T-cell (primary cell): ENCODE measurements around the gene FAM76A. TPM values are rescaled to one million over a fixed set of nuclear protein-coding genes. Genes with fewer than 3 reads are reported as not detected.

Experiments
- ATAC-seq, 4 experiments: fragments of 200-7000 bp in 3 of 4; fragments of 150-1000 bp in 1 of 4; cut with Tn5 transposase; replicated peaks in 1 of 4; 1 replicate in 3 of 4; 2 replicates in 1 of 4; pipeline ENCODE4 v1.10.0; 2021; ENCODE audit warnings: moderate library complexity in 3 of 4, mild to moderate bottlenecking in 2 of 4, moderate number of reproducible peaks in 1 of 4
- CTCF ChIA-PET, 2 donors: fragments of 300-600 bp; sonication (Branson Sonifier 250); formaldehyde crosslinking; loops; one replicate each; lab custom pipeline; 2022; ENCODE audit warnings: antibody characterized with exemption in 2 of 2; lab: Charles Lee
- POLR2A ChIA-PET, 2 donors: fragments of 300-600 bp; sonication (Branson Sonifier 250); formaldehyde crosslinking; loops; one replicate each; lab custom pipeline; 2022; ENCODE audit warnings: antibody characterized with exemption in 2 of 2; lab: Charles Lee
- DNase-seq, 35 experiments: peaks; one replicate each; pipeline versions ENCODE4 v3.0.0 to v3.0.0-alpha.2; 2013 to 2023
- H3K27ac ChIP-seq: one replicate; pipeline ENCODE4 v1.5.1; 2013; ENCODE audit warnings: low read length
- H3K27me3 ChIP-seq, 2 experiments: replicated peaks in 1 of 2; 1 replicate in 1 of 2; 2 replicates in 1 of 2; pipeline versions ENCODE4 v1.6.1 to v1.7.0; 2013; ENCODE audit warnings: low read length in 1 of 2, mixed read lengths in 1 of 2; ENCODE audit not compliant: control insufficient read depth in 2 of 2, insufficient read depth in 2 of 2; ENCODE audit errors: extremely low read depth in 1 of 2
- H3K36me3 ChIP-seq, 2 donors: 1 replicate in 1 of 2; 2 replicates in 1 of 2; pipeline versions ENCODE4 v1.6.1 to v1.7.0; 2013; ENCODE audit warnings: low read length in 1 of 2; ENCODE audit not compliant: control insufficient read depth in 2 of 2, insufficient read depth in 1 of 2; ENCODE audit errors: extremely low read depth in 1 of 2
- H3K4me1 ChIP-seq, 2 experiments: 1 replicate in 1 of 2; 2 replicates in 1 of 2; pipeline versions ENCODE4 v1.6.1 to v1.7.0; 2013; ENCODE audit warnings: low read length in 2 of 2, mixed read lengths in 1 of 2; ENCODE audit not compliant: insufficient read depth in 2 of 2, control insufficient read depth in 1 of 2; ENCODE audit errors: extremely low read depth in 1 of 2
- H3K4me3 ChIP-seq, 2 donors: 1 replicate in 1 of 2; 2 replicates in 1 of 2; pipeline versions ENCODE4 v1.5.1 to v1.7.0; 2013; ENCODE audit warnings: mild to moderate bottlenecking in 2 of 2, low read length in 1 of 2, moderate library complexity in 1 of 2; ENCODE audit not compliant: control insufficient read depth in 1 of 2; ENCODE audit errors: extremely low read depth in 1 of 2
- H3K9me3 ChIP-seq: 2 replicates; pipeline ENCODE4 v1.7.0; 2013
- H3K27ac Mint-ChIP-seq, 2 donors: one replicate each; pipeline ENCODE4 v1.8.0; 2020 to 2021; ENCODE audit warnings: mild to moderate bottlenecking in 2 of 2, mixed read lengths in 2 of 2
- H3K27me3 Mint-ChIP-seq, 2 donors: one replicate each; pipeline ENCODE4 v1.8.0; 2021 to 2022; ENCODE audit warnings: mixed read lengths in 2 of 2
- H3K36me3 Mint-ChIP-seq: one replicate; pipeline ENCODE4 v1.8.0; 2021; ENCODE audit warnings: mixed read lengths
- H3K4me1 Mint-ChIP-seq, 3 donors: one replicate each; pipeline ENCODE4 v1.8.0; 2020 to 2022; ENCODE audit warnings: mixed read lengths in 3 of 3, mild to moderate bottlenecking in 1 of 3
- H3K4me3 Mint-ChIP-seq, 3 donors: one replicate each; pipeline ENCODE4 v1.8.0; 2020 to 2022; ENCODE audit warnings: mild to moderate bottlenecking in 3 of 3, mixed read lengths in 3 of 3, moderate library complexity in 3 of 3
- H3K9me3 Mint-ChIP-seq, 3 donors: one replicate each; pipeline ENCODE4 v1.8.0; 2020 to 2022; ENCODE audit warnings: mixed read lengths in 3 of 3
- WGBS: methylation state at CpG from one replicate; pipeline ENCODE4 v1.1.5; 2013; ENCODE audit warnings: missing lambda C conversion rate; ENCODE audit not compliant: insufficient coverage; 5-methylcytosine and 5-hydroxymethylcytosine counted together
- total RNA-seq, 35 experiments: library from RNA in 6 of 35; stranded (reverse) in 6 of 35; fragments of 120-200 nt in 1 of 35; gene quantifications; one replicate each; pipeline versions ENCODE4 v1.2.1 to v1.2.4 and lab custom pipeline; 2013 to 2026

Gene FAM76A
- total RNA-seq, 5 donors from 2014 or later (not counting 1 experiment from before 2014, with no cell fraction given), result 18.1 to 23.4 (median 21.2) TPM

- CTCF ChIA-PET, result interaction anchor here in 1 of 2 donors (0.6 to 1.4 kb wide), 3 partner anchors 49 to 54 kb away, joined by 3 to 5 read pairs (median 4); partner anchors contain the start of gene STX12
- peaks cover 0 to 1% (median 1%) of the 10 kb centered on the region in 3 donors for H3K4me1 Mint-ChIP-seq
- DNase-seq (peak in 3 of 35 experiments; percentile 4 to 35 (median 8)), ATAC-seq (peak in 3 of 4 experiments; percentile 35 to 66 (median 57))
- POLR2A ChIA-PET, result interaction anchor here in 1 of 2 donors (0.5 kb wide), 1 partner anchor 48 kb away, joined by 10 read pairs; no protein-coding TSS in a partner anchor
- no peaks in the 10 kb centered on the region for H3K36me3 ChIP-seq
- peaks cover 4% of the 10 kb centered on the region for H3K36me3 Mint-ChIP-seq
- H3K9me3 ChIP-seq, result no peaks in the 10 kb centered on the region
- no peak overlapping the region for H3K27ac ChIP-seq
- WGBS, result 88% methylated on average over 3 of the region's 5 CpGs
- no peaks in the 10 kb centered on the region for H3K4me1 ChIP-seq
- H3K4me3 Mint-ChIP-seq, result no peak overlapping the region
- peaks cover 5 to 12% (median 6%) of the 10 kb centered on the region in 3 donors for H3K9me3 Mint-ChIP-seq
- H3K27me3 Mint-ChIP-seq, result peaks cover 12 to 22% of the 10 kb centered on the region in 2 donors
- H3K27me3 ChIP-seq, result peaks cover 0 to 11% of the 10 kb centered on the region in 2 experiments
- H3K4me3 ChIP-seq, result no peak overlapping the region
- no peak overlapping the region for H3K27ac Mint-ChIP-seq
Observed at GRCh38 chr1:27719286-27720251, 6.2 kb upstream of the FAM76A start.

- Histone ChIP-seq H3K4me3 (peak overlapping the region; percentile 41 to 52), H3K9me3 (no peaks in the 10 kb centered on the region), H3K27me3 (no peaks in the 10 kb centered on the region), H3K4me1 (peaks cover 4 to 17% of the 10 kb centered on the region in 2 experiments), H3K36me3 (peaks cover 0 to 8% of the 10 kb centered on the region in 2 donors), H3K27ac (peak overlapping the region; percentile 85)
- peak overlapping the region; percentile 84 to 87 (median 87) for H3K4me3 Mint-ChIP-seq
- CTCF ChIA-PET, result interaction anchor here in 1 of 2 donors (0.6 to 1.7 kb wide), 11 partner anchors 8 to 1183 kb away, joined by 3 to 20 read pairs (median 4); partner anchors contain the start of genes IFI6, MED18 and STX12
- ATAC-seq, result no peak
- no peaks in the 10 kb centered on the region for H3K9me3 Mint-ChIP-seq
- 92% methylated on average over 7 of the region's 9 CpGs for WGBS
- peak in 7 of 35 experiments; percentile 0 to 25 (median 7) for DNase-seq
- peaks cover 20 to 28% (median 24%) of the 10 kb centered on the region in 3 donors for H3K4me1 Mint-ChIP-seq
- H3K36me3 Mint-ChIP-seq, result peaks cover 13% of the 10 kb centered on the region
- H3K27ac Mint-ChIP-seq, result peak overlapping the region; percentile 95 to 96
- POLR2A ChIA-PET, result interaction anchor here (0.5 to 1.7 kb wide), 12 partner anchors 43 to 1160 kb away, joined by 3 to 25 read pairs (median 7); partner anchors contain the start of genes STX12 (in 2 of the 2), IFI6 (in 1 of the 2) and SLC9A1 (in 1 of the 2)
- H3K27me3 Mint-ChIP-seq, result no peaks in the 10 kb centered on the region
Observed at GRCh38 chr1:27724961-27725373, 794 bp upstream of the FAM76A start.

DNA sequence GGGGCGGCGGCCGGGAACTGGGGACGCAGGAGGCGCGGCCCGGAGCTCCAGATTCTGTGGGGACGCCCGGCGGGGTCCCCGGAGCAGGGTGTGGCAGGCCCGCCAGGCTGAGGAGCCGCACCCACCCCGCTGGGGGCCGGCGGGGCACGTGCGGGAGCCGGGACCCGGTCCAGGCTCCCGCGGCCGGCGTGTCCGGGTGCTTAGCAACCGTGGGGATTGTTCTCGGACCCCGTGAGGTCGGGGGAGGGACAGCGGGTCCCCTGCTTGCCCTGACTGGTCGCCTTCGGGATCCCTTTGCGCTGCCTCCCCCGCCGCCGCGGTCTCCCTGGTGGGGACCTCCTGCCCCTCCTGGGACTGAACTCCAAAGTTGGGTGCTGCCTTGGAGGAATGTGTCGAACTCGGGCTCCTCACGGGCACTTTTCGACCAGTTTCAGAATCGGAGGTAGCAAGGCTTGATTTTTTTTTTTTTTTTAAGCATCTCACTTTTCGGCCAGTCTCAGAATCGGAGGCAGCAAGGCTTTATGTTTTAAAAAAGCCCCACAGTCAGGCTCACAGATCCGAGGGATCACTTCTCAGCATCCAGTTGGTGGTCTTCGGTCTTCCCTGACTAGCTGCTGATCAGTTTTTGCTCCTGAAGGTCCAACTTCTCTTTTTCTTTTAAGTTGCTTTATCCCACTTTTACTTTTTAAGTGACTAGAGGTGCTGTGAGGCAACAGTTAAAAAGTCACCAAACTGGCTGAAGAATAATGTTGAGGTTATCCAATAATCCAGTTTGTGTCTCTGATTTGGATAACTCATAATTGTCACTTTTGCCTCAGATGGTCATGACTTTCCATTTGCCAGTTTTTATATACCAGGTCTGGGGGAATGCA is 648 bp downstream of the FAM76A start:
- no peak for ATAC-seq
- ChIA-PET CTCF (interaction anchor here (0.5 to 1.7 kb wide), 7 partner anchors 47 to 520 kb away, joined by 3 to 20 read pairs (median 7); partner anchors contain the start of genes IFI6 (in 1 of the 2) and STX12 (in 1 of the 2)), POLR2A (interaction anchor here (0.5 to 1.7 kb wide), 7 partner anchors 46 to 520 kb away, joined by 3 to 25 read pairs (median 6); partner anchors contain the start of genes STX12 (in 2 of the 2) and IFI6 (in 1 of the 2))
- Mint-ChIP-seq H3K27me3 (no peaks in the 10 kb centered on the region), H3K36me3 (peaks cover 20% of the 10 kb centered on the region), H3K4me3 (peak overlapping the region; percentile 79 to 84 (median 82)), H3K27ac (peak overlapping the region; percentile 59 to 71), H3K4me1 (peaks cover 23 to 31% (median 28%) of the 10 kb centered on the region in 3 donors), H3K9me3 (no peaks in the 10 kb centered on the region)
- Histone ChIP-seq H3K27me3 (no peaks in the 10 kb centered on the region), H3K4me1 (peaks cover 4 to 17% of the 10 kb centered on the region in 2 experiments), H3K9me3 (no peaks in the 10 kb centered on the region), H3K4me3 (peak overlapping the region; percentile 72 to 81), H3K27ac (peak overlapping the region; percentile 64), H3K36me3 (peaks cover 0 to 11% of the 10 kb centered on the region in 2 donors)
- DNase-seq, result peak in 21 of 35 experiments; percentile 2 to 55 (median 11)
- under 1% methylated on average over 45 of the region's 46 CpGs for WGBS

DNA sequence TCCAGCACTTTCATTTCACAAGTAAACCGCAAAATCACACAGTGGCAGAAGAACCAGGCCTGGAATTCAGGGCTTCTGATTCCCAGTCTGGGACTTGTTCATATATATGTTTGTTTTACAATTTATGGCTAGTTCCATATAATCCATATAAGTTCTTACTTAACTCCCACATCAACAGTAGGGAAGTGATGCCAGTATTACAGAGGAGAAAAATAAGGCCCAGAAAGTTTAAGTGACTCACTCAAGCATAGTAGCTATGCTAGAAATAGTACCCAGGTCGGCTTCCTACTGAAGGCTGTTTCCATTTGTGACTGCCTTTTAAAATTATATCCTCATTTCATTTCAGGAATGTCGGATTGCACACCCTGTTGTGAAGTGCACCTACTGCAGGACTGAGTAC is 1.4 kb downstream of the FAM76A start:
- Histone ChIP-seq H3K27me3 (no peaks in the 10 kb centered on the region), H3K4me3 (no peak overlapping the region), H3K9me3 (no peaks in the 10 kb centered on the region), H3K36me3 (peaks cover 0 to 11% of the 10 kb centered on the region in 2 donors), H3K27ac (no peak overlapping the region), H3K4me1 (peaks cover 4 to 17% of the 10 kb centered on the region in 2 experiments)
- no peak for ATAC-seq
- no CpG with 5 or more reads among the region's 3 CpGs for WGBS
- H3K9me3 Mint-ChIP-seq, result no peaks in the 10 kb centered on the region
- H3K4me1 Mint-ChIP-seq, result peaks cover 23 to 31% (median 28%) of the 10 kb centered on the region in 3 donors
- no peaks in the 10 kb centered on the region for H3K27me3 Mint-ChIP-seq
- ChIA-PET CTCF (no interaction called here), POLR2A (interaction anchor here in 1 of 2 donors (0.7 kb wide), 1 partner anchor 54 kb away, joined by 4 read pairs; no protein-coding TSS in a partner anchor)
- DNase-seq, result peak in 1 of 35 experiments; percentile 9
- H3K36me3 Mint-ChIP-seq, result peaks cover 20% of the 10 kb centered on the region
- H3K27ac Mint-ChIP-seq, result no peak overlapping the region
- H3K4me3 Mint-ChIP-seq, result peak overlapping the region; percentile 79 to 84 (median 82)

- WGBS, result no CpG with 5 or more reads among the region's 3 CpGs
- Histone ChIP-seq H3K9me3 (no peaks in the 10 kb centered on the region), H3K27me3 (no peaks in the 10 kb centered on the region), H3K36me3 (peaks cover 7 to 50% of the 10 kb centered on the region in 2 donors), H3K4me3 (no peak overlapping the region), H3K4me1 (no peaks in the 10 kb centered on the region), H3K27ac (no peak overlapping the region)
- no peak overlapping the region for H3K4me3 Mint-ChIP-seq
- ATAC-seq (no peak), DNase-seq (no peak)
- CTCF ChIA-PET, result no interaction called here
- POLR2A ChIA-PET, result no interaction called here
- peaks cover 48% of the 10 kb centered on the region for H3K36me3 Mint-ChIP-seq
- H3K27me3 Mint-ChIP-seq, result no peaks in the 10 kb centered on the region
- no peaks in the 10 kb centered on the region for H3K9me3 Mint-ChIP-seq
- H3K27ac Mint-ChIP-seq, result no peak overlapping the region
- H3K4me1 Mint-ChIP-seq, result no peaks in the 10 kb centered on the region
Observed at GRCh38 chr1:27736252-27736651, 10.5 kb downstream of the FAM76A start.
